ENCODE results near the gene ATP8B2.
"Not testable (repeated sequence)": the region's sequence is repeated elsewhere in the genome, so short reads cannot be mapped to it uniquely, and the experiment has no call there.

ATP8B2 gene

GRCh38 chr1:154321609-154321934 is 3.8 kb upstream of the ATP8B2 start:
- not testable (repeated sequence) for DNase-seq

- no peak for DNase-seq
Measured at GRCh38 chr1:154323493-154323892, 1.8 kb upstream of the ATP8B2 start.

GRCh38 chr1:154324241-154324640 is 1.1 kb upstream of the ATP8B2 start:
- DNase-seq: no peak

GRCh38 chr1:154325583-154326545 is 539 bp downstream of the ATP8B2 start:
- peak in 54 of 58 donors; percentile 12 to 69 (median 46) for DNase-seq

GRCh38 chr1:154326546-154327465 is 1.5 kb downstream of the ATP8B2 start:
- DNase-seq: peak in 3 of 58 donors; percentile 19 to 66 (median 32)

- peak in 1 of 58 donors; percentile 12 for DNase-seq
Measured at GRCh38 chr1:154327466-154328317, 2.4 kb downstream of the ATP8B2 start.

GRCh38 chr1:154328318-154329151 is 3.2 kb downstream of the ATP8B2 start:
- peak in 57 of 58 donors; percentile 24 to 92 (median 79) for DNase-seq

GRCh38 chr1:154329152-154329521 is 3.8 kb downstream of the ATP8B2 start:
- DNase-seq: peak in 9 of 58 donors; percentile 15 to 55 (median 24)

- DNase-seq: peak in 35 of 58 donors; percentile 7 to 77 (median 38)
Measured at GRCh38 chr1:154329551-154330131, 4.3 kb downstream of the ATP8B2 start.

GRCh38 chr1:154330669-154331068 is 5.3 kb downstream of the ATP8B2 start:
- DNase-seq: no peak

- DNase-seq: no peak
Measured at GRCh38 chr1:154334079-154335024, 9.0 kb downstream of the ATP8B2 start.

GRCh38 chr1:154335025-154335714 is 9.8 kb downstream of the ATP8B2 start:
- peak in 54 of 58 donors; percentile 22 to 88 (median 58) for DNase-seq

GRCh38 chr1:154337253-154337894 is 12.0 kb downstream of the ATP8B2 start:
- DNase-seq: no peak

- DNase-seq: no peak
Measured at GRCh38 chr1:154338875-154339274, 13.6 kb downstream of the ATP8B2 start.

- DNase-seq: not testable (repeated sequence)
Measured at GRCh38 chr1:154341366-154341765, 16.0 kb downstream of the ATP8B2 start.

- DNase-seq: no peak
Measured at GRCh38 chr1:154342132-154342531, 16.8 kb downstream of the ATP8B2 start.

GRCh38 chr1:154342836-154343472 is 17.6 kb downstream of the ATP8B2 start:
- no peak for DNase-seq
